Caco-2 (cell line): ENCODE measurements around the gene DPP10. TPM values are rescaled to one million over a fixed set of nuclear protein-coding genes. Genes with fewer than 3 reads are reported as not detected.

Experiments used
- BruUV-seq: library from RNA; stranded (reverse); fragments of 400-500 nt; replicated peaks from 2 replicates; lab custom pipeline; 2021; lab: Mats Ljungman, UMichigan
- CTCF ChIA-PET: fragments of 300-600 bp; sonication (Branson Sonifier 250); formaldehyde crosslinking; loops from one replicate; lab custom pipeline; 2022; ENCODE audit warnings: antibody characterized with exemption; lab: Charles Lee
- POLR2A ChIA-PET: fragments of 300-600 bp; sonication (Branson Sonifier 250); formaldehyde crosslinking; loops from one replicate; lab custom pipeline; 2022; ENCODE audit warnings: antibody characterized with exemption; lab: Charles Lee
- DNase-seq, 2 experiments: peaks; one replicate each; pipeline versions ENCODE4 v3.0.0 to v3.0.0-alpha.2; 2020 to 2022
- H3K27me3 ChIP-seq: replicated peaks from 2 replicates; pipeline ENCODE4 v1.6.0; 2011; ENCODE audit warnings: low read length; ENCODE audit not compliant: control insufficient read depth, insufficient read depth
- H3K36me3 ChIP-seq: 2 replicates; pipeline ENCODE4 v1.5.1; 2011; ENCODE audit warnings: low read length; ENCODE audit not compliant: control insufficient read depth, insufficient read depth
- H3K4me1 ChIP-seq: fragments of 250-450 bp; sonication (Bioruptor Pico); 2 replicates; pipeline ENCODE4 v1.5.1; 2020; ENCODE audit warnings: mild to moderate bottlenecking
- H3K4me3 ChIP-seq: 2 replicates; pipeline ENCODE4 v1.5.1; 2011; ENCODE audit warnings: low read depth, mild to moderate bottlenecking, control low read depth, low read length
- H3K9me3 ChIP-seq: fragments of 250-450 bp; sonication (Bioruptor Pico); 2 replicates; pipeline ENCODE4 v1.5.1; 2020; ENCODE audit warnings: mild to moderate bottlenecking, moderate library complexity
- H3K27ac Mint-ChIP-seq: one replicate; pipeline ENCODE4 v1.8.0; 2022; ENCODE audit warnings: mixed read lengths; ENCODE audit not compliant: unreplicated experiment
- H3K27me3 Mint-ChIP-seq: one replicate; pipeline ENCODE4 v1.8.0; 2022; ENCODE audit warnings: mixed read lengths; ENCODE audit not compliant: insufficient read depth, unreplicated experiment
- H3K36me3 Mint-ChIP-seq: one replicate; pipeline ENCODE4 v1.8.0; 2022; ENCODE audit warnings: mild to moderate bottlenecking, mixed read lengths; ENCODE audit not compliant: insufficient read depth, unreplicated experiment
- H3K4me1 Mint-ChIP-seq: one replicate; pipeline ENCODE4 v1.8.0; 2022; ENCODE audit warnings: low read depth, mixed read lengths; ENCODE audit not compliant: unreplicated experiment
- H3K4me3 Mint-ChIP-seq: one replicate; pipeline ENCODE4 v1.8.0; 2022; ENCODE audit warnings: mild to moderate bottlenecking, moderate library complexity, mixed read lengths; ENCODE audit not compliant: unreplicated experiment
- H3K9me3 Mint-ChIP-seq: one replicate; pipeline ENCODE4 v1.8.0; 2022; ENCODE audit warnings: mixed read lengths; ENCODE audit not compliant: unreplicated experiment
- CTCF ChIP-seq, 2 experiments: fragments of 200-600 bp in 1 of 2; IDR thresholded peaks; 1 replicate in 1 of 2; 2 replicates in 1 of 2; pipeline versions ENCODE4 v1.5.1 to v1.8.0; 2011 to 2022; ENCODE audit warnings: antibody characterized with exemption in 1 of 2, control low read depth in 1 of 2, inconsistent platforms in 1 of 2, low read depth in 1 of 2, low read length in 1 of 2, mild to moderate bottlenecking in 1 of 2, moderate library complexity in 1 of 2; ENCODE audit not compliant: insufficient read depth in 1 of 2, severe bottlenecking in 1 of 2, unreplicated experiment in 1 of 2
- intact Hi-C: fragments of 100-400 bp; cut with micrococcal nuclease; formaldehyde crosslinking; loops from one replicate; pipeline ENCODE4 v1.10.0; 2022; ENCODE audit not compliant: unreplicated experiment
- total RNA-seq: library from RNA; stranded (reverse); gene quantifications from 2 replicates; pipeline ENCODE4 v1.2.3, GENCODE V29; 2022

DPP10 gene
- total RNA-seq, 1 experiment from 2014 or later, result not detected

GRCh38 chr2:115833196-115833595 lies 1390.8 kb downstream of the DPP10 start:
- Mint-ChIP-seq H3K4me1 (no peaks in the 10 kb centered on the region), H3K4me3 (no peak overlapping the region), H3K27ac (no peak overlapping the region), H3K36me3 (no peaks in the 10 kb centered on the region), H3K9me3 (no peaks in the 10 kb centered on the region), H3K27me3 (peaks cover 3% of the 10 kb centered on the region)
- Histone ChIP-seq H3K4me3 (no peak overlapping the region), H3K36me3 (no peaks in the 10 kb centered on the region), H3K9me3 (no peaks in the 10 kb centered on the region), H3K4me1 (no peaks in the 10 kb centered on the region), H3K27me3 (no peaks in the 10 kb centered on the region)
- TF ChIP-seq CTCF (IDR thresholded peaks at IDR 0.05; ENCODE audit: insufficient read depth in 1 of 2, low read depth in 1 of 2, low read length in 1 of 2, severe bottlenecking in 1 of 2, unreplicated experiment in 1 of 2), result no peak
- CTCF ChIA-PET, result no interaction called here
- DNase-seq, result no peak
- POLR2A ChIA-PET, result no interaction called here
- no TSS peak for BruUV-seq
- intact Hi-C loops, result no loop called here

- POLR2A ChIA-PET, result no interaction called here
- CTCF ChIA-PET, result no interaction called here
- no peak for TF ChIP-seq CTCF (IDR thresholded peaks at IDR 0.05; ENCODE audit: insufficient read depth in 1 of 2, low read depth in 1 of 2, low read length in 1 of 2, severe bottlenecking in 1 of 2, unreplicated experiment in 1 of 2)
- Histone ChIP-seq H3K27me3 (no peaks in the 10 kb centered on the region), H3K4me3 (no peak overlapping the region), H3K36me3 (no peaks in the 10 kb centered on the region), H3K4me1 (no peaks in the 10 kb centered on the region), H3K9me3 (no peaks in the 10 kb centered on the region)
- Mint-ChIP-seq H3K27ac (no peak overlapping the region), H3K9me3 (no peaks in the 10 kb centered on the region), H3K4me1 (no peaks in the 10 kb centered on the region), H3K27me3 (peaks cover 3% of the 10 kb centered on the region), H3K4me3 (no peak overlapping the region), H3K36me3 (no peaks in the 10 kb centered on the region)
- intact Hi-C loops, result no loop called here
- BruUV-seq, result no TSS peak
- no peak for DNase-seq
Measured at GRCh38 chr2:115838539-115838938, 1396.1 kb downstream of the DPP10 start.

GRCh38 chr2:115842306-115842705 lies 1399.9 kb downstream of the DPP10 start:
- no TSS peak for BruUV-seq
- H3K4me3 ChIP-seq, result no peak overlapping the region
- H3K4me1 ChIP-seq, result no peaks in the 10 kb centered on the region
- intact Hi-C loops, result no loop called here
- H3K4me1 Mint-ChIP-seq, result no peaks in the 10 kb centered on the region
- H3K36me3 ChIP-seq, result no peaks in the 10 kb centered on the region
- no peak overlapping the region for H3K27ac Mint-ChIP-seq
- no peak for DNase-seq
- CTCF ChIA-PET, result no interaction called here
- no peak overlapping the region for H3K4me3 Mint-ChIP-seq
- no peaks in the 10 kb centered on the region for H3K27me3 ChIP-seq
- no peaks in the 10 kb centered on the region for H3K36me3 Mint-ChIP-seq
- no peaks in the 10 kb centered on the region for H3K27me3 Mint-ChIP-seq
- POLR2A ChIA-PET, result no interaction called here
- H3K9me3 Mint-ChIP-seq, result no peaks in the 10 kb centered on the region
- no peak for TF ChIP-seq CTCF (IDR thresholded peaks at IDR 0.05; ENCODE audit: insufficient read depth in 1 of 2, low read depth in 1 of 2, low read length in 1 of 2, severe bottlenecking in 1 of 2, unreplicated experiment in 1 of 2)
- H3K9me3 ChIP-seq, result no peaks in the 10 kb centered on the region
